Measurements from ENCODE around the gene DOC2A. TPM values are rescaled to one million over a fixed set of nuclear protein-coding genes. Genes with fewer than 3 reads are reported as not detected.
A peak's percentile ranks its signal among the peaks of the same experiment; 100 is the strongest.

Gene DOC2A
- total RNA-seq, 1 donor from 2014 or later, result not detected

- Histone ChIP-seq H3K27me3 (no peaks in the 10 kb centered on the region), H3K4me3 (peak overlapping the region in 1 of 2 donors; percentile 69), H3K36me3 (peaks cover 32 to 52% of the 10 kb centered on the region in 2 donors), H3K27ac (peak overlapping the region in 1 of 2 donors; percentile 91), H3K4me1 (peaks cover 4 to 15% of the 10 kb centered on the region in 2 donors), H3K9me3 (no peaks in the 10 kb centered on the region)
- DNase-seq (ENCODE audit: low spot score in 2 of 2), result no peak
- intact Hi-C loops (cut with DNase I), result no loop called here
- no peak for TF ChIP-seq CTCF (IDR thresholded peaks at IDR 0.05)
These were observed 16.8 kb downstream of the DOC2A start for GRCh38 chr16:29993903-29994599.

- DNase-seq (ENCODE audit: low spot score in 2 of 2), result no peak
- H3K27ac ChIP-seq, result no peak overlapping the region
These were observed 17.5 kb downstream of the DOC2A start for GRCh38 chr16:29993191-29993902.

DNA sequence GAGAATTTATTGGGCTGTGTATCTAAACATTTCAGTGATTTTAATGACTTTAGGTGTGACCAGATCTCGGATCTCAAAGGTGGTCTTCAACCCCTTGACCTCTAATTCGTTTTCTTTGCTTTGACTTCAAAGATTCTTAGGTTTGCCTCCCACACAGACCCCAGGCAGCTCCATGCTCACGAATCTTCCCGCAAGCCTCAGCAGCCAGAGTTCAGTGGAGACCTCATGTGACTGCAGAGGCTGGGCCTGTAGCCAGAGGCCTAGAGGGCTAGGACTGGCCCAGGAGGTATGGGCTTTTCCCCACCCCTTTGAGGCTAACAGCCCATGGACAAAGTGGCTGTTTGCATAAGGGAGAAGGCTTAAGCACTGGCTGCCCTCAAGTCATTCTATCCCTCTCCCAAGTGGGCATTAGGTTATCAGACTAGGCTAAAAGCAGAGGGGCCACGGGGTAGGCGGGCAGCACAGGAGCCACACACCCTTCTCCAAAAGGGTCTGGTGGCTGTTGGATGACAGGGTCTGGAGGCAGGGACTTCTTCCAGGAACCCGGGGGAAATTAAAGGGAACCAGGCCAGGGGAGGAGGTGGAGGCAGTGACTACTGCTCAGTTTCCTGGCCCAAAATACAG lies 18.4 kb downstream of the DOC2A start:
- no peaks in the 10 kb centered on the region for H3K9me3 ChIP-seq
- intact Hi-C loops (cut with DNase I), result no loop called here
- peaks cover 46 to 63% of the 10 kb centered on the region in 2 donors for H3K36me3 ChIP-seq
- no peaks in the 10 kb centered on the region for H3K27me3 ChIP-seq
- DNase-seq (ENCODE audit: low spot score in 2 of 2), result no peak
- H3K4me1 ChIP-seq, result peaks cover 4 to 15% of the 10 kb centered on the region in 2 donors
- H3K4me3 ChIP-seq, result no peak overlapping the region
- H3K27ac ChIP-seq, result no peak overlapping the region
- TF ChIP-seq CTCF (IDR thresholded peaks at IDR 0.05), result no peak

More at GRCh38 chr16:29993191-29993902, 17.5 kb downstream of the DOC2A start:
- H3K4me1 ChIP-seq, result peaks cover 4 to 15% of the 10 kb centered on the region in 2 donors
- intact Hi-C loops (cut with DNase I), result no loop called here
- H3K27me3 ChIP-seq, result no peaks in the 10 kb centered on the region
- no peak for TF ChIP-seq CTCF (IDR thresholded peaks at IDR 0.05)
- peaks cover 39 to 57% of the 10 kb centered on the region in 2 donors for H3K36me3 ChIP-seq
- H3K9me3 ChIP-seq, result no peaks in the 10 kb centered on the region
- H3K4me3 ChIP-seq, result no peak overlapping the region

DNA sequence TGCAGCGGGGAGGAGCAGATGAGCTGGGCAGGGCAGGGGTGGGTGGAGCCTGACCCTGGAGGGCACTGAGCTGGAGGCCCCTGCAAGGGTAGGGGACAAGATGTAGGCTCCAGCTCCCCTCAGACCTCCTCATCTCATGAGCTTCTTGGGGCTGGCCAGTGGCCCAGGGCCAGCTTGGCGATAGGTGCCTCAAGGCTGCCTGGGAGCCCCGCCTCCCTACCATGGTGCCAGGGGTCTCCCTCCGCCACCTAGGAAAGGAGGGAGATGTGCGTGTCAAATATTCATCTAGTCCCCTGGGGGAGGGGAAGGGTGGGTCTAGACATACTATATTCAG lies 19.3 kb downstream of the DOC2A start:
- H3K36me3 ChIP-seq, result peaks cover 55 to 72% of the 10 kb centered on the region in 2 donors
- intact Hi-C loops (cut with DNase I), result no loop called here
- H3K9me3 ChIP-seq, result no peaks in the 10 kb centered on the region
- H3K4me1 ChIP-seq, result peaks cover under 1 to 8% of the 10 kb centered on the region in 2 donors
- no peak overlapping the region for H3K4me3 ChIP-seq
- H3K27ac ChIP-seq, result no peak overlapping the region
- TF ChIP-seq CTCF (IDR thresholded peaks at IDR 0.05), result no peak
- DNase-seq (ENCODE audit: low spot score in 2 of 2), result no peak
- no peaks in the 10 kb centered on the region for H3K27me3 ChIP-seq

- no peak for DNase-seq (ENCODE audit: low spot score in 2 of 2)
- Histone ChIP-seq H3K27ac (no peak overlapping the region), H3K4me3 (no peak overlapping the region), H3K36me3 (peaks cover 60 to 78% of the 10 kb centered on the region in 2 donors), H3K9me3 (no peaks in the 10 kb centered on the region), H3K27me3 (no peaks in the 10 kb centered on the region), H3K4me1 (peaks cover 0 to 8% of the 10 kb centered on the region in 2 donors)
- intact Hi-C loops (cut with DNase I), result no loop called here
- no peak for TF ChIP-seq CTCF (IDR thresholded peaks at IDR 0.05)
These were observed 19.8 kb downstream of the DOC2A start for GRCh38 chr16:29990883-29991570.

Measured in ascending aorta (tissue), 2 donors.